HK-2 (cell line): ENCODE results near the gene TXNRD1.
"Not testable (repeated sequence)": the region's sequence is repeated elsewhere in the genome, so short reads cannot be mapped to it uniquely, and the experiment has no call there.

ENCODE experiments used
- DNase-seq: peaks from one replicate; pipeline ENCODE4 v3.0.0-alpha.2; 2018; ENCODE audit not compliant: unreplicated experiment

Gene TXNRD1

GRCh38 chr12:104304261-104305009, 88.9 kb downstream of the TXNRD1 start:
- no peak for DNase-seq

GRCh38 chr12:104305349-104305748, 89.8 kb downstream of the TXNRD1 start:
- no peak for DNase-seq

GRCh38 chr12:104306376-104306775, 90.8 kb downstream of the TXNRD1 start:
- no peak for DNase-seq

GRCh38 chr12:104306943-104307654, 91.5 kb downstream of the TXNRD1 start:
- DNase-seq, result no peak

GRCh38 chr12:104307655-104308000, 92.0 kb downstream of the TXNRD1 start:
- no peak for DNase-seq

- DNase-seq, result no peak
Measured at GRCh38 chr12:104309446-104309993, 93.9 kb downstream of the TXNRD1 start.

- DNase-seq, result no peak
Measured at GRCh38 chr12:104310751-104311633, 95.4 kb downstream of the TXNRD1 start.

GRCh38 chr12:104312202-104312601, 96.6 kb downstream of the TXNRD1 start:
- no peak for DNase-seq

GRCh38 chr12:104312654-104313053, 97.1 kb downstream of the TXNRD1 start:
- DNase-seq, result no peak

GRCh38 chr12:104313568-104314241, 98.1 kb downstream of the TXNRD1 start:
- no peak for DNase-seq

- DNase-seq, result no peak
Measured at GRCh38 chr12:104314242-104314614, 98.6 kb downstream of the TXNRD1 start.

GRCh38 chr12:104315326-104316224, 100.0 kb downstream of the TXNRD1 start:
- DNase-seq, result no peak

- DNase-seq, result no peak
Measured at GRCh38 chr12:104316936-104317335, 101.4 kb downstream of the TXNRD1 start.

GRCh38 chr12:104317538-104318210, 102.1 kb downstream of the TXNRD1 start:
- no peak for DNase-seq

GRCh38 chr12:104319028-104319427, 103.4 kb downstream of the TXNRD1 start:
- DNase-seq, result no peak

- no peak for DNase-seq
Measured at GRCh38 chr12:104319918-104320626, 104.5 kb downstream of the TXNRD1 start.

GRCh38 chr12:104320627-104321024, 105.0 kb downstream of the TXNRD1 start:
- no peak for DNase-seq

GRCh38 chr12:104321949-104322348, 106.4 kb downstream of the TXNRD1 start:
- DNase-seq, result no peak

- not testable (repeated sequence) for DNase-seq
Measured at GRCh38 chr12:104322533-104322932, 107.0 kb downstream of the TXNRD1 start.
